K562 (cell line): Measurements from ENCODE around the gene AKAP12. TPM values are rescaled to one million over a fixed set of nuclear protein-coding genes. Genes with fewer than 3 reads are reported as not detected.

Experiments used
- AFF4 ChIP-seq: sonication (generic); formaldehyde crosslinking; IDR thresholded peaks from 2 replicates; pipeline ENCODE4 v1.8.0; 2023; ENCODE audit warnings: mild to moderate bottlenecking, missing genetic modification reagents
- FOXJ2 ChIP-seq: fragments of 200-800 bp; sonication (Bioruptor generic); IDR thresholded peaks from 2 replicates; pipeline ENCODE4 v1.6.1; 2016; ENCODE audit warnings: missing genetic modification characterization, missing compliant biosample characterization
- GABPB1 ChIP-seq: sonication (generic); formaldehyde crosslinking; IDR thresholded peaks from 2 replicates; pipeline ENCODE4 v1.8.0; 2022; ENCODE audit warnings: mild to moderate bottlenecking, missing genetic modification reagents
- GTF2E2 ChIP-seq: fragments of 200-800 bp; sonication (Bioruptor generic); IDR thresholded peaks from 2 replicates; pipeline ENCODE4 v1.6.1; 2016; ENCODE audit warnings: missing genetic modification characterization, missing compliant biosample characterization
- HNRNPK ChIP-seq: fragments of 200-400 bp; formaldehyde crosslinking; IDR thresholded peaks from one replicate; pipeline ENCODE4 v1.6.1; 2018; ENCODE audit warnings: mild to moderate bottlenecking, low read depth, low read length; ENCODE audit not compliant: poor library complexity, severe bottlenecking
- ILF3 ChIP-seq: fragments of 450-650 bp; IDR thresholded peaks from 2 replicates; pipeline ENCODE4 v1.6.1; 2018; ENCODE audit warnings: antibody characterized with exemption, mild to moderate bottlenecking, moderate library complexity, borderline replicate concordance
- MCM2 ChIP-seq: fragments of 450-650 bp; IDR thresholded peaks from 2 replicates; pipeline ENCODE4 v1.6.1; 2017; ENCODE audit warnings: low read depth, mild to moderate bottlenecking
- MYC ChIP-seq, 2 experiments: fragments of 250-450 bp in 1 of 2; sonication (Bioruptor Pico) in 1 of 2; IDR thresholded peaks; 2 replicates each; pipeline versions ENCODE4 v1.5.1 to v1.6.1; 2012 to 2021; ENCODE audit warnings: low read depth in 2 of 2, borderline replicate concordance in 1 of 2, improper control_type of control experiment in 1 of 2, low read length in 1 of 2, mild to moderate bottlenecking in 1 of 2, moderate library complexity in 1 of 2
- NR2C2 ChIP-seq, 2 experiments: fragments of 200-800 bp in 1 of 2; sonication (Bioruptor generic) in 1 of 2; sonication (generic) in 1 of 2; formaldehyde crosslinking in 1 of 2; IDR thresholded peaks; 2 replicates each; pipeline versions ENCODE4 v1.6.1 to v1.8.0; 2016 to 2022; ENCODE audit warnings: mild to moderate bottlenecking in 1 of 2, missing compliant biosample characterization in 1 of 2, missing genetic modification characterization in 1 of 2, missing genetic modification reagents in 1 of 2
- OTX1 ChIP-seq: fragments of 450-650 bp; formaldehyde crosslinking; IDR thresholded peaks from 2 replicates; pipeline ENCODE4 v1.4.0; 2022; ENCODE audit warnings: mild to moderate bottlenecking
- PHB ChIP-seq: fragments of 250-450 bp; sonication (Bioruptor Pico); IDR thresholded peaks from 2 replicates; pipeline ENCODE4 v1.5.0; 2021
- POLR2H ChIP-seq: IDR thresholded peaks from 2 replicates; pipeline ENCODE4 v1.6.1; 2016; ENCODE audit warnings: missing genetic modification characterization, low read depth, mild to moderate bottlenecking, control low read depth, missing compliant biosample characterization, moderate library complexity
- RB1 ChIP-seq: fragments of 450-650 bp; IDR thresholded peaks from 2 replicates; pipeline ENCODE4 v1.6.1; 2017; ENCODE audit warnings: low read depth, mild to moderate bottlenecking
- RBM34 ChIP-seq: fragments of 200-400 bp; formaldehyde crosslinking; IDR thresholded peaks from 2 replicates; pipeline ENCODE4 v1.6.1; 2018; ENCODE audit warnings: low read length, borderline replicate concordance; ENCODE audit not compliant: insufficient read depth
- SAP30 ChIP-seq: fragments of 200-600 bp; sonication (generic); IDR thresholded peaks from 2 replicates; pipeline ENCODE4 v1.6.1; 2012; ENCODE audit warnings: borderline replicate concordance, low read depth, mild to moderate bottlenecking, moderate library complexity, low read length, control low read depth, inconsistent platforms; ENCODE audit not compliant: insufficient read depth, poor library complexity, severe bottlenecking
- STAT5A ChIP-seq: IDR thresholded peaks from 2 replicates; pipeline ENCODE4 v1.6.1; 2012; ENCODE audit warnings: low read length, inconsistent platforms, borderline replicate concordance
- TEAD1 ChIP-seq, 2 experiments: fragments of 450-650 bp in 1 of 2; sonication (generic) in 1 of 2; formaldehyde crosslinking; IDR thresholded peaks; 2 replicates each; pipeline versions ENCODE4 v1.4.0 to v1.8.0; 2020 to 2022; ENCODE audit warnings: mild to moderate bottlenecking in 2 of 2, missing genetic modification reagents in 1 of 2
- ZBTB7A ChIP-seq: IDR thresholded peaks from 2 replicates; pipeline ENCODE4 v1.6.1; 2011; ENCODE audit warnings: low read depth, mild to moderate bottlenecking, low read length, moderate library complexity, borderline replicate concordance; ENCODE audit not compliant: control insufficient read depth
- ZNF197 ChIP-seq: fragments of 200-800 bp; sonication (Bioruptor generic); IDR thresholded peaks from 2 replicates; pipeline ENCODE4 v1.6.1; 2016; ENCODE audit warnings: low read depth, missing genetic modification characterization, missing compliant biosample characterization
- ZNF263 ChIP-seq: sonication (generic); formaldehyde crosslinking; IDR thresholded peaks from 2 replicates; pipeline ENCODE4 v1.8.0; 2022; ENCODE audit warnings: mild to moderate bottlenecking, missing genetic modification reagents, borderline replicate concordance
- polyA plus RNA-seq, 8 experiments: library from polyadenylated mRNA; depleted of rRNA in 4 of 8; stranded (reverse) in 5 of 8; unstranded in 3 of 8; fragments of >200 nt; fragmentation: Nextera tagmentation in 2 of 8; fragmentation: Illumina TruSeq in 1 of 8; extraction: Ambion mirVana in 2 of 8; extraction: Trizol in 1 of 8; gene quantifications; 2 replicates each; pipeline versions ENCODE4 v1.2.1 to v1.2.3, GENCODE V29; 2011 to 2014; ENCODE audit warnings: inconsistent platforms in 1 of 8, missing spikeins in 1 of 8
- total RNA-seq, 7 experiments: library from RNA; depleted of rRNA in 6 of 7; stranded (reverse); fragments of >200 nt in 6 of 7; fragmentation: Illumina TruSeq in 2 of 7; extraction: Trizol in 2 of 7; gene quantifications; 2 replicates each; pipeline versions ENCODE4 v1.2.1 to v1.2.3, GENCODE V29; 2011 to 2021; ENCODE audit warnings: low replicate concordance in 1 of 7
- TF ChIP-seq, protein P1 (sequence below), 3 experiments: fragments of 200-800 bp in 1 of 3; sonication (Bioruptor generic) in 1 of 3; sonication (generic) in 1 of 3; formaldehyde crosslinking in 1 of 3; IDR thresholded peaks; 2 replicates each; pipeline versions ENCODE4 v1.6.1 to v1.8.0; 2016 to 2022; ENCODE audit warnings: mild to moderate bottlenecking in 2 of 3, missing compliant biosample characterization in 2 of 3, missing genetic modification characterization in 2 of 3, missing genetic modification reagents in 1 of 3

The AKAP12 gene
- total and polyA plus RNA-seq, 9 of the 15 experiments (the other 6 are each of a cell fraction or from before 2014, with no cell fraction given) = 0.08 to 2.0 (median 0.62) TPM

DNA sequence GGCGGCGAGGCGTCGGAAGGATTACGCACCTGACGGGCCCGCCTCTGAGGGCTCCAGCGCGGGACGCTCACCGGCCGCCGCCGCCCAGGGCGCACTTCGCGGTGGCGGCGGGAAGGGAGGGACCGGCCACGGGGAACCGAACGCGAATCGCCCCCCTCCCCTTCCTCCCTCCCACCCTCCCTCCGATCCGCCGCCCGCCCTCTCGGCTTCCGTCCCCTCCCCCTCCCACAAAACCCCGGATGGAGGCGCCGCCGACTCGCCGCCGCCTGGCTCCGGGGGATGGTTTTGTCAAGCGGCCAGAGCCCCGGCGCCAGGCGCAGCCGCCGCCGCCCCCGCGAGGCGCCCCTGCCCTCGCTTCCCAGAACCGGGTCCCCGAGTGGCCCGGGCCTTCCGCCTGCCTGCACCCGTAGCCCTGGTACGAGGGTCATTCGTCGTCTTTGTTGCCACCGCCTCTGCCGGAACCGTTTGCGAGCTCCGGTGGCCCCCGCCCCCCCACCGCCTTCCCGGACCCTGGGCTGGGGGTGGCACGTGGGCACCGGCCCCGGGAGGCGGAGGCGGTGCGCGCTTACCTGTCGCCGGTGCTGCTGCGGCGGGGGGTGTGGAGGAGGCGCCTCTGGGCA, 151.2 kb downstream of the AKAP12 start (continued):
- TF ChIP-seq RBM34 (peak; percentile 29; the same call in 1 of the 2 replicates), FOXJ2 (no peak), AFF4 (CRISPR knock-in tag) (peak; percentile 83; the same call in 1 of the 2 replicates), MYC (IDR thresholded peaks at IDR 0.05; ENCODE audit: low read depth, low read length) (no peak), MYC (CRISPR knock-in tag; IDR thresholded peaks at IDR 0.05; ENCODE audit: borderline replicate concordance, low read depth) (no peak), SAP30 (peak; percentile 58), PHB (CRISPR knock-in tag) (no peak), ZBTB7A (peak; percentile 41), STAT5A (peak; percentile 9; the same call in 1 of the 2 replicates), OTX1 (CRISPR knock-in tag) (0 out of 2 replicates have a peak, but pooled peaks have one; percentile 5), RB1 (peak; percentile 54; the same call in 1 of the 2 replicates), ZNF263 (CRISPR knock-in tag) (peak; percentile 92; the same call in 1 of the 2 replicates), POLR2H (tag) (peak; percentile 89), HNRNPK (peak; percentile 99), MCM2 (no peak), TEAD1 (CRISPR knock-in tag; IDR thresholded peaks at IDR 0.05) (peak in 1 of 2 experiments; percentile 19; a peak in 1 of 4 replicates), ZNF197 (CRISPR knock-in tag) (0 out of 2 replicates have a peak, but pooled peaks have one; percentile 50), GABPB1 (CRISPR knock-in tag) (peak; percentile 81), ILF3 (peak; percentile 75; the same call in 1 of the 2 replicates), GTF2E2 (tag) (peak; percentile 42), NR2C2 (CRISPR knock-in tag; IDR thresholded peaks at IDR 0.05) (no peak), NR2C2 (tag; IDR thresholded peaks at IDR 0.05) (peak; percentile 59)
- TF ChIP-seq, protein P1, sequence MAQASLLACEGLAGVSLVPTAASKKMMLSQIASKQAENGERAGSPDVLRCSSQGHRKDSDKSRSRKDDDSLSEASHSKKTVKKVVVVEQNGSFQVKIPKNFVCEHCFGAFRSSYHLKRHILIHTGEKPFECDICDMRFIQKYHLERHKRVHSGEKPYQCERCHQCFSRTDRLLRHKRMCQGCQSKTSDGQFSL (CRISPR knock-in tag; IDR thresholded peaks at IDR 0.05) = peak; percentile 97
- TF ChIP-seq, protein P1 (tag; IDR thresholded peaks at IDR 0.05) = no peak
